IPS-18c (cell line): Measurements from ENCODE around the gene ACER2.

Experiments
- H3K4me3 ChIP-seq: 2 replicates; pipeline ENCODE4 v1.7.0; 2013; ENCODE audit warnings: low read depth, mild to moderate bottlenecking, low read length, moderate library complexity; ENCODE audit not compliant: insufficient read depth
- H3K9me3 ChIP-seq: one replicate; pipeline ENCODE4 v1.6.1; 2013; ENCODE audit warnings: mild to moderate bottlenecking, low read length, moderate library complexity; ENCODE audit not compliant: control insufficient read depth, insufficient read depth

The ACER2 gene

GRCh38 chr9:19493174-19493811 is 84.5 kb downstream of the ACER2 start:
- Histone ChIP-seq H3K9me3 (no peaks in the 10 kb centered on the region), H3K4me3 (no peak overlapping the region)

GRCh38 chr9:19493876-19494275 is 85.1 kb downstream of the ACER2 start:
- no peaks in the 10 kb centered on the region for H3K9me3 ChIP-seq
- no peak overlapping the region for H3K4me3 ChIP-seq

GRCh38 chr9:19495186-19496028 is 86.6 kb downstream of the ACER2 start:
- H3K4me3 ChIP-seq, result no peak overlapping the region
- H3K9me3 ChIP-seq, result no peaks in the 10 kb centered on the region

- Histone ChIP-seq H3K9me3 (no peaks in the 10 kb centered on the region), H3K4me3 (no peak overlapping the region)
These were observed 87.7 kb downstream of the ACER2 start for GRCh38 chr9:19496321-19497050.

- no peak overlapping the region for H3K4me3 ChIP-seq
- H3K9me3 ChIP-seq, result no peaks in the 10 kb centered on the region
These were observed 88.5 kb downstream of the ACER2 start for GRCh38 chr9:19497276-19497675.

- Histone ChIP-seq H3K4me3 (no peak overlapping the region), H3K9me3 (no peaks in the 10 kb centered on the region)
These were observed 89.2 kb downstream of the ACER2 start for GRCh38 chr9:19498015-19498414.
